HK-2 (cell line): Measurements from ENCODE around the gene LARP4.
"Not testable (repeated sequence)": the region's sequence is repeated elsewhere in the genome, so short reads cannot be mapped to it uniquely, and the experiment has no call there.

Experiments used
- DNase-seq: peaks from one replicate; pipeline ENCODE4 v3.0.0-alpha.2; 2018; ENCODE audit not compliant: unreplicated experiment

Gene LARP4

DNA sequence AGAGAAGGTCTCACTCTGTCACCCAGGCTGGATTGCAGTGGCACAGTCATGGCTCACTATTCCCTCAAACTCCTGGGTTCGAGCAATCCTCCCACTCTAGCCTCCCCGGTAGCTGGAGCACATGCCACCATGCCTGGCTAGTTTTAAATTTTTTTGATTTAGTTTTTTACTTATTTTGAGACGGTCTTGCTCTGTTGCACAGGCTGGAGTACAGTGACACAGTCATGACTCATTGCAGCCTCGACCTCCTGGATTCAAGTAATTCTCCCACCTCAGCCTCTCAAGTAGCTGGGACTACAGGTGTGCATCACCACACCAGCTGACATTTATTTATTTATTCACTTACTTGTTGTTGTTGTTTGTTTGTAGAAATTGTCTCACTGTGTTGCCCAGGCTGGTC, 81.9 kb downstream of the LARP4 start:
- peak; percentile 19 for DNase-seq

GRCh38 chr12:50483488-50483887, 82.8 kb downstream of the LARP4 start:
- no peak for DNase-seq

DNA sequence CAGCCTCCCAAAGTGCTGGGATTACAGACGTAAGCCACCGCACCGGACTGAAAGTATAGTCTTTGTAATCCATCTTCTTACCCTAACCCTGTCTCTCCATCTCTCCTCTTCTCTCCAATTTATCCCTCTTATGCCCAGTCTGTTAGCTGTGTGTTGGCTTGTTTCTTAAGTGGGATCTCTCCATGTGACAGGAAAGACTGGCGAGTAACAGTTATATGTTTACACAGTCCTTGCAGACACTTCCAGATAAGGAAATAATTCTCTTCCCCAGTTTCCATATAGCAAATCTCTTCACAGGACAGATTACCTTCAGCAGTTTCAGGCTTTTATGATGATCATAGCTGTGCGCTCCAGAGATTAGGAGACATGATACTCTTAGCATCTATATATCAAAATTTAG, 88.1 kb downstream of the LARP4 start:
- no peak for DNase-seq

DNA sequence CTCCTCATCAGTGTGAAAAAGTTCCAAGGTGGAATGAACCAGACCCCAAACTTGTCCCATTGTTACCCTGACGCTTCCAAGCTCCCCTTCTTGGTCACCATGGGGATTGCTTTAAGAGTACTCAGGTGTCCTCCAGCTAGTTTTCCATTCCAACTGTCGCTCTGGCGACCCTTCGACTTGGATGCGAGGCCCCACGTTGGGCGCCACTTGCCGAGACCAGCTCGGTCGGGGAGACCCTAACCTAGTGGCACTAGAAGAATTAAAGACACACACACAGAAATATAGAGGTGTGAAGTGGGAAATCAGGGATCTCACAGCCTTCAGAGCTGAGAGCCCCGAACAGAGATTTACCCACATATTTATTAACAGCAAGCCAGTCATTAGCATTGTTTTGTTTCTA, 97.4 kb downstream of the LARP4 start:
- not testable (repeated sequence) for DNase-seq

DNA sequence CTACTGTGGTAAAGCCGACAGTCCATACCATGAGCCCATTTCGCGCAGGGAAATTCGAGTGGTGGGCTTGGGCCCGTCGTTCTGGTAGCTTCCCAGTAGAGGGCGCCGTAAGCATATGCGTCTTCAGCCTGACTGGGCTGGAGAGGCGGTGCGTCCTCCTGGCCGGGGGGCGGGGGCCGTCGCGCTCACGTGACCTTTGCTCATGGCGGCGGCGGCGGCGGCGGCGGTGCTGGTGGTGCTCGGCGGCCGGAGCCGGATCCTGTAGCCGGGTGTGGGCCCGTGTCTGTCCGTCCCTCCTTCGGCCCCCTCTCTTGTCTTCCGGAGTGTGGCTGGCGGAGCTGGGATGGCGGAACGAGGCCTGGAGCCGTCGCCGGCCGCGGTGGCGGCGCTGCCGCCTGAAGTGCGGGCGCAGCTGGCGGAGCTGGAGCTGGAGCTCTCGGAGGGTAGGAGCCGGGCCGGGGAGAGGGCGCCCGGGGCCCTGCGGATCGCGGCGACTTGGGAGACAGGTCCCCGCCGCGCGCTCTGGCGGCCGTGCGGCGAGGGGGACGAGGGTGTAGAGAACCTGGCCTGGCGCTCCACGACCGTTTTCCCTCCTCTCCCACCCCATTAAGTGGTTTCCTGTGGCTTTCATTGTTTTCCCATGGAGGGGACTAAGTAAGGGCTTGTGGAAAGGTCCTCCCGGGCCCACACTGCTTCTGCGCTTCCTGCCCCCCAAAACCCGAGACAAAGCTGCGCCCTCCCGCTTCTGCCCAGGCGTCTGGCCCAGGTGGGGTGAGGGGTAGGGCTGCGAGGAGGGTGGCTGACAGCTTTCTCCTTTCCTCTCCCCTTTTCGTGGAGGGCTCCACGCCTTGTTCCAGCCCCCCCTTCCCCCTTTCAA, 104.4 kb downstream of the LARP4 start, which contains the start of gene DIP2B:
Gene DIP2B, plus strand, starts transcription at position 188 of the 877 bp plus-strand sequence. Its CDS starts 156 bp downstream, at position 344.
- peak; percentile 94 for DNase-seq

GRCh38 chr12:50505675-50506530, 105.2 kb downstream of the LARP4 start:
- no peak for DNase-seq

DNA sequence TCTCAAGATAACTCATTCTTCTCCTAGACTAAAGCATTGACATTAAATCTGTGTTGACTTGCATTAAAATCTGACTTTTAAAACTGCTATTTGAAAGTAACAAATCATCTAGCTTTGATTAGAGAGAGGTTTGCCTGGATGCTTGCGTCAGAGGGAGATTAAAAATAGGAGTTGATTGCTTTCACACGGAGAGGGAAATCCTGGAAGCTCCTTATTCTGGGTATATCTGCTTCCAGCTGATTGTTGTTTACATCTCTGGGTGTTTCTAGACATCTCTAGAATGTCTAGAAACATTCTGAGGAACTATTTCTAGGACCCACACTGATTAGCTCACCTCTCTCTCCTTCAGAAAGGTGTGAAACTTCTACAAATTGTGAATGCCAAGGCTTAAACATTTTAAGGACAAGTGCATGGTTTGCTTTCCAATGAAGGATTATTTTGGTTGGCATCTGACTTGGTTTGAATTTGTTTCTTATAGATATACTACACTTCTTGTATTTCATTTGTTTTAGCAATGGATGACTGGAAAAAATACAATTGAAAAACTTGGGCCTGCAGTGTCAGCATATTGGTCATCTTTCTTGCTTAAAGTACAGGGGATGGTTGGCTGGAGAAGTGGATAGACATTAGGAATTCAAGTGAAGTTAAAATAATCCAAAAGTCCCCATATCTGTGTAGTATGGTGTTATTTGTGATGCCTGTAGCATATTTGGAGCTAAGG, 106.2 kb downstream of the LARP4 start:
- DNase-seq, result no peak

DNA sequence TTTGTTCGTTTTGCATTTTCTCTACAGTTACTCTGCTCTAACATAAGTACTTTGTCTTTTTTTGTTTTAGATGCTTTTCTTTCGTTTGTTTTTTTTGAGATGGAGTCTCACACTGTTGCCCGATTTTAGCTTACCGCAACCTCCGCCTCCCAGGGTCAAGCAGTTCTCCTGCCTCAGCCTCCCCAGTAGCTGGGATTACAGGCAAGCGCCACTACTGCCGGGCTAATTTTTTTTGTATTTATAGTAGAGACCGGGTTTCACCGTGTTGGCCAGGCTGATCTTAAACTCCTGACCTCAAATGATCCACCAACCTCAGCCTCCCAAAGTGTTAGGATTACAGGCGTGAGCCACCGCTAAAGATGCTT, 106.8 kb downstream of the LARP4 start:
- DNase-seq, result no peak

GRCh38 chr12:50507930-50508329, 107.2 kb downstream of the LARP4 start:
- DNase-seq, result no peak

GRCh38 chr12:50508414-50508813, 107.7 kb downstream of the LARP4 start:
- DNase-seq, result no peak

- no peak for DNase-seq
Measured at GRCh38 chr12:50508970-50509663, 108.4 kb downstream of the LARP4 start.

DNA sequence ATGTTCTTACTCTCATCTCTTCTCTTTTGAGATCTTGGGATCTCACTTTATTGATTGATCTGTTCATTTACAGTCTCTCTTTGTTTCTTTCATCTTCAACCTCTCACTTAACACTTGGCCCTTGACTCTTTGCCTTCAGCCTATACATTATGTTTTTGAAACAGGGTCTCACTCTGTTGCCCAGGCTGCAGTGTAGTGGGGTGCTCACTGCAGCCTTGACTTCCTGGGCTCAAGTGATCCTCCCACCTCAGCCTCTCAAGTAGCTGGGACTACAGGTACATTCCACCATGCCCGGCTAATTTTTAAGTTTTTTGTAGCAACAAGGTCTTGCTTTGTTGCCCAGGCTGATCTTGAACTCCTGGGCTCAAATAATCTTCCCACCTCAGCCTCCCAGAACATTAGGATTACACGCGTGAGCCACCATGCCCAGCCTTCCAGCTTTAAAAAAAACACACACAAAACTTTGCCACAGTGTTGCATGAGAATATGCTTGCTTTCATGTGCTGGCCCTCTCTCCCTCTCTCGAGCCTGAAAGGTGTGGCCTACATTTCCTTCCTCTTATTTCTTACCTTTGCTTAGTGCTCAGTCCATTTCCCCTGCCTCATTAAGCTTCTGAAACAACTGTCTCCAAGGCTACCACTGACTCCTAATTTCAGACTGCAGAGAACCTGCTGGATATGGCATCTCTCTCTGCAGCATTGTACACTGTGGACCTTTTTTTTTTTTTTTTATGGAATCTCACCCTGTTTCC, 114.0 kb downstream of the LARP4 start:
- no peak for DNase-seq

DNA sequence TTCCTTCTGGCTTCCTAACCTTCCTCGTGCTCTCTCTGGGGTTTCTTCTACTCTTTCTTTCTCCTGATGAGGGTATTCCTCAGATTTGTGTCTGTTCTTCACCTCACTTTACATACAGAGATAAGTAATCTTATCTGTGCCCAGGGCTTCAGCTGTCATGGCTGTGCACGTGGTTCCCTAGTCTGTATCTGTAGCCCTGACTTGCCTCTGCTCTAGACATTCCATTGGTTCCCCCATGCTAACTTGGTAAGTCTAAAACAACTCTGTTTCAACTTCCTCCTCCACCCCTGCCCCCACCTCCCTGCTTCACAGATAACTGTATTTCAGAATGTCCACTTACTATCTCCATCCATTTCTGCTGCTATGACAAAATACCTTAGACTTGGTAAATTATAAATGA, 114.9 kb downstream of the LARP4 start:
- no peak for DNase-seq

DNA sequence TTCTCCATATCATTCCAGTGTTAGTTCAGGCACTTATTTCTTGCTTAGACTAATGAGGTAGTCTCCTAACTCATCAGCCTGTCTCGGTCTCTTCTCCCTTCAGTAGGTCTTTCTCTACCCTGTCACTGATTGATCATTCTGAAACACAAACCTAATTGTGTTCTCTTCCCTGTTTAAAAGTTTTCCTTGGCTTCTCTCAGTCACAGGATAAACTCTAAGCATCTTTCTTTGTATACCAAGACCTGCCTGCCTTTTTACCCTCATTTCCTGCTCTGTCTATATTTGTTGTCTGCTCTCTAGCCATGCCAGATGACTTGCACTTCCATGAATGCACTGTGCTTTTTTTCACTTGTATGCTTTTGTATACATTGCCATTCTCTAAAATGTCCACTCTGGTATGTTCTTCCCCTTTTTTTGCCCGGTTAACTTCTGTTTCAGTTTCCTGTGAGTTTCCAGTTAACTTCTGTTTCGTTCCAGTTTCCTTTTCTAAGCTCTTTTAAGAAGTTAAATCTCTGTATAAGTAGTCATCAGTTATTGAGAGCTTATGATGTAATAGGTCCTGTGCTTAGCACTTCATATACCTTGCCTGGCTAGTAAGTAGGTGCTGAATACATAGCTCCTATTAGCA, 116.8 kb downstream of the LARP4 start:
- DNase-seq, result no peak

GRCh38 chr12:50518090-50518489, 117.4 kb downstream of the LARP4 start:
- no peak for DNase-seq

- DNase-seq, result no peak
Measured at GRCh38 chr12:50519353-50519752, 118.7 kb downstream of the LARP4 start.

- DNase-seq, result no peak
Measured at GRCh38 chr12:50520416-50521207, 119.9 kb downstream of the LARP4 start.

- not testable (repeated sequence) for DNase-seq
Measured at GRCh38 chr12:50521781-50522180, 121.1 kb downstream of the LARP4 start.

GRCh38 chr12:50523772-50524171, 123.1 kb downstream of the LARP4 start:
- DNase-seq, result no peak
